Hematopoietic multipotent progenitor cell treated with erythropoietin and hydrocortisone succinate and interleukin-3 and kit ligand, for 6 days (in vitro differentiated cells): ENCODE measurements around the gene PAK5.

Experiments used
- DNase-seq: peaks from one replicate; pipeline ENCODE4 v3.0.0-alpha.2; 2015

The PAK5 gene

GRCh38 chr20:9574181-9574580 is 264.7 kb downstream of the PAK5 start:
- no peak for DNase-seq

- DNase-seq, result no peak
Observed at GRCh38 chr20:9573335-9574151, 265.3 kb downstream of the PAK5 start.

- no peak for DNase-seq
Observed at GRCh38 chr20:9572670-9573069, 266.2 kb downstream of the PAK5 start.

- DNase-seq, result no peak
Observed at GRCh38 chr20:9571783-9572182, 267.1 kb downstream of the PAK5 start.

GRCh38 chr20:9570612-9571011 is 268.3 kb downstream of the PAK5 start:
- DNase-seq, result no peak

- DNase-seq, result no peak
Observed at GRCh38 chr20:9566977-9567376, 271.9 kb downstream of the PAK5 start.

GRCh38 chr20:9565910-9566550 is 272.8 kb downstream of the PAK5 start:
- DNase-seq, result no peak

- no peak for DNase-seq
Observed at GRCh38 chr20:9557411-9557810, 281.5 kb downstream of the PAK5 start.

- no peak for DNase-seq
Observed at GRCh38 chr20:9555781-9556180, 283.1 kb downstream of the PAK5 start.

GRCh38 chr20:9551808-9552550 is 286.9 kb downstream of the PAK5 start:
- no peak for DNase-seq

GRCh38 chr20:9550871-9551270 is 288.0 kb downstream of the PAK5 start:
- no peak for DNase-seq

- no peak for DNase-seq
Observed at GRCh38 chr20:9550283-9550682, 288.6 kb downstream of the PAK5 start.

GRCh38 chr20:9543214-9543613 is 295.7 kb downstream of the PAK5 start:
- DNase-seq, result no peak

GRCh38 chr20:9535449-9535848 is 303.4 kb downstream of the PAK5 start:
- no peak for DNase-seq

- no peak for DNase-seq
Observed at GRCh38 chr20:9534025-9534424, 304.9 kb downstream of the PAK5 start.

- no peak for DNase-seq
Observed at GRCh38 chr20:9532069-9532838, 306.6 kb downstream of the PAK5 start.

GRCh38 chr20:9531581-9531980 is 307.3 kb downstream of the PAK5 start:
- no peak for DNase-seq

GRCh38 chr20:9523636-9524035 is 315.2 kb downstream of the PAK5 start:
- no peak for DNase-seq

GRCh38 chr20:9520086-9520485 is 318.8 kb downstream of the PAK5 start:
- no peak for DNase-seq

GRCh38 chr20:9518576-9519175 is 320.2 kb downstream of the PAK5 start:
- DNase-seq, result no peak

GRCh38 chr20:9517297-9518162 is 321.3 kb downstream of the PAK5 start:
- DNase-seq, result no peak
